ENCODE results near the gene COL12A1.

GRCh38 chr6:75081921-75082320 lies 123.9 kb downstream of the COL12A1 start:
- TF ChIP-seq CTCF (IDR thresholded peaks at IDR 0.05) (no peak), POLR2A (IDR thresholded peaks at IDR 0.05) (no peak)
